NCI-H748 (cell line): ENCODE data around the gene BICDL2.
A peak's percentile ranks its signal among the peaks of the same experiment; 100 is the strongest.
"Not testable (repeated sequence)": the region's sequence is repeated elsewhere in the genome, so short reads cannot be mapped to it uniquely, and the experiment has no call there.

Source experiments
- DNase-seq: peaks from one replicate; lab custom pipeline; 2025; ENCODE audit not compliant: unreplicated experiment; lab: John Stamatoyannopoulos, UW

The BICDL2 gene

GRCh38 chr16:3036726-3037315 lies at the start of gene BICDL2:
Gene BICDL2, minus strand, starts transcription at chr16:3036944. Its CDS starts 1,448 bp downstream, at chr16:3035496.
- DNase-seq = peak; percentile 45

- no peak for DNase-seq
Observed at GRCh38 chr16:3085868-3086595, 49.3 kb upstream of the BICDL2 start.

- DNase-seq = no peak
Observed at GRCh38 chr16:3084969-3085670, 48.4 kb upstream of the BICDL2 start.

GRCh38 chr16:3084491-3084890 lies 47.7 kb upstream of the BICDL2 start:
- no peak for DNase-seq

GRCh38 chr16:3083408-3083807 lies 46.7 kb upstream of the BICDL2 start:
- DNase-seq = not testable (repeated sequence)

GRCh38 chr16:3081957-3082356 lies 45.2 kb upstream of the BICDL2 start:
- DNase-seq = not testable (repeated sequence)

- no peak for DNase-seq
Observed at GRCh38 chr16:3080024-3080423, 43.3 kb upstream of the BICDL2 start.

- DNase-seq = no peak
Observed at GRCh38 chr16:3076577-3076976, 39.8 kb upstream of the BICDL2 start.

- not testable (repeated sequence) for DNase-seq
Observed at GRCh38 chr16:3075946-3076345, 39.2 kb upstream of the BICDL2 start.

- DNase-seq = no peak
Observed at GRCh38 chr16:3075523-3075915, 38.8 kb upstream of the BICDL2 start.

GRCh38 chr16:3074860-3075522 lies 38.2 kb upstream of the BICDL2 start:
- DNase-seq = no peak

- DNase-seq = no peak
Observed at GRCh38 chr16:3073448-3073847, 36.7 kb upstream of the BICDL2 start.

GRCh38 chr16:3072576-3073263 lies 36.0 kb upstream of the BICDL2 start:
- DNase-seq = not testable (repeated sequence)

- DNase-seq = not testable (repeated sequence)
Observed at GRCh38 chr16:3072148-3072547, 35.4 kb upstream of the BICDL2 start.

GRCh38 chr16:3071655-3072054 lies 34.9 kb upstream of the BICDL2 start:
- DNase-seq = no peak

- DNase-seq = no peak
Observed at GRCh38 chr16:3070608-3071111, 33.9 kb upstream of the BICDL2 start.

- not testable (repeated sequence) for DNase-seq
Observed at GRCh38 chr16:3069146-3069545, 32.4 kb upstream of the BICDL2 start.

- no peak for DNase-seq
Observed at GRCh38 chr16:3068487-3068886, 31.7 kb upstream of the BICDL2 start.

- no peak for DNase-seq
Observed at GRCh38 chr16:3066440-3066748, 29.6 kb upstream of the BICDL2 start.

- no peak for DNase-seq
Observed at GRCh38 chr16:3065742-3066439, 29.1 kb upstream of the BICDL2 start.
